PC-9 (cell line): ENCODE measurements around the gene CCDC78.

Source experiments
- EZH2 ChIP-seq: fragments of 200-600 bp; sonication (generic); IDR thresholded peaks from 2 replicates; pipeline ENCODE4 v1.8.0; 2017; ENCODE audit warnings: antibody characterized with exemption, low read depth
- TF ChIP-seq, protein P1 (sequence below): fragments of 200-600 bp; sonication (generic); conservative IDR thresholded peaks from 2 replicates; pipeline ENCODE4 v1.6.1; 2017; ENCODE audit warnings: mixed run types, antibody characterized with exemption, mild to moderate bottlenecking, moderate library complexity

- TF ChIP-seq EZH2 = no peak
- TF ChIP-seq, protein P1, sequence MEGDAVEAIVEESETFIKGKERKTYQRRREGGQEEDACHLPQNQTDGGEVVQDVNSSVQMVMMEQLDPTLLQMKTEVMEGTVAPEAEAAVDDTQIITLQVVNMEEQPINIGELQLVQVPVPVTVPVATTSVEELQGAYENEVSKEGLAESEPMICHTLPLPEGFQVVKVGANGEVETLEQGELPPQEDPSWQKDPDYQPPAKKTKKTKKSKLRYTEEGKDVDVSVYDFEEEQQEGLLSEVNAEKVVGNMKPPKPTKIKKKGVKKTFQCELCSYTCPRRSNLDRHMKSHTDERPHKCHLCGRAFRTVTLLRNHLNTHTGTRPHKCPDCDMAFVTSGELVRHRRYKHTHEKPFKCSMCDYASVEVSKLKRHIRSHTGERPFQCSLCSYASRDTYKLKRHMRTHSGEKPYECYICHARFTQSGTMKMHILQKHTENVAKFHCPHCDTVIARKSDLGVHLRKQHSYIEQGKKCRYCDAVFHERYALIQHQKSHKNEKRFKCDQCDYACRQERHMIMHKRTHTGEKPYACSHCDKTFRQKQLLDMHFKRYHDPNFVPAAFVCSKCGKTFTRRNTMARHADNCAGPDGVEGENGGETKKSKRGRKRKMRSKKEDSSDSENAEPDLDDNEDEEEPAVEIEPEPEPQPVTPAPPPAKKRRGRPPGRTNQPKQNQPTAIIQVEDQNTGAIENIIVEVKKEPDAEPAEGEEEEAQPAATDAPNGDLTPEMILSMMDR = no peak; the same call in 1 of the 2 replicates
Observed at GRCh38 chr16:680967-681745, 45.1 kb downstream of the CCDC78 start.
